Measurements from ENCODE around the gene NUAK1.

Gene NUAK1

GRCh38 chr12:106066726-106067325, 71.9 kb downstream of the NUAK1 start:
- no peak for TF ChIP-seq CTCF (conservative IDR thresholded peaks at IDR 0.05; ENCODE audit: control insufficient read depth, insufficient read depth, low read depth, low read length)
- H3K4me3 ChIP-seq (ENCODE audit: control insufficient read depth, low read depth, low read length), result no peak overlapping the region
- no peak for DNase-seq (ENCODE audit: low read depth)

- H3K4me3 ChIP-seq (ENCODE audit: control insufficient read depth, low read depth, low read length), result no peak overlapping the region
- DNase-seq (ENCODE audit: low read depth), result no peak
- no peak for TF ChIP-seq CTCF (conservative IDR thresholded peaks at IDR 0.05; ENCODE audit: control insufficient read depth, insufficient read depth, low read depth, low read length)
These were observed 72.6 kb downstream of the NUAK1 start for GRCh38 chr12:106066051-106066705.

GRCh38 chr12:106065506-106065905, 73.2 kb downstream of the NUAK1 start:
- no peak for TF ChIP-seq CTCF (conservative IDR thresholded peaks at IDR 0.05; ENCODE audit: control insufficient read depth, insufficient read depth, low read depth, low read length)
- H3K4me3 ChIP-seq (ENCODE audit: control insufficient read depth, low read depth, low read length), result no peak overlapping the region
- no peak for DNase-seq (ENCODE audit: low read depth)

GRCh38 chr12:106064721-106065021, 74.1 kb downstream of the NUAK1 start:
- no peak overlapping the region for H3K4me3 ChIP-seq (ENCODE audit: control insufficient read depth, low read depth, low read length)
- DNase-seq (ENCODE audit: low read depth), result no peak
- no peak for TF ChIP-seq CTCF (conservative IDR thresholded peaks at IDR 0.05; ENCODE audit: control insufficient read depth, insufficient read depth, low read depth, low read length)

DNA sequence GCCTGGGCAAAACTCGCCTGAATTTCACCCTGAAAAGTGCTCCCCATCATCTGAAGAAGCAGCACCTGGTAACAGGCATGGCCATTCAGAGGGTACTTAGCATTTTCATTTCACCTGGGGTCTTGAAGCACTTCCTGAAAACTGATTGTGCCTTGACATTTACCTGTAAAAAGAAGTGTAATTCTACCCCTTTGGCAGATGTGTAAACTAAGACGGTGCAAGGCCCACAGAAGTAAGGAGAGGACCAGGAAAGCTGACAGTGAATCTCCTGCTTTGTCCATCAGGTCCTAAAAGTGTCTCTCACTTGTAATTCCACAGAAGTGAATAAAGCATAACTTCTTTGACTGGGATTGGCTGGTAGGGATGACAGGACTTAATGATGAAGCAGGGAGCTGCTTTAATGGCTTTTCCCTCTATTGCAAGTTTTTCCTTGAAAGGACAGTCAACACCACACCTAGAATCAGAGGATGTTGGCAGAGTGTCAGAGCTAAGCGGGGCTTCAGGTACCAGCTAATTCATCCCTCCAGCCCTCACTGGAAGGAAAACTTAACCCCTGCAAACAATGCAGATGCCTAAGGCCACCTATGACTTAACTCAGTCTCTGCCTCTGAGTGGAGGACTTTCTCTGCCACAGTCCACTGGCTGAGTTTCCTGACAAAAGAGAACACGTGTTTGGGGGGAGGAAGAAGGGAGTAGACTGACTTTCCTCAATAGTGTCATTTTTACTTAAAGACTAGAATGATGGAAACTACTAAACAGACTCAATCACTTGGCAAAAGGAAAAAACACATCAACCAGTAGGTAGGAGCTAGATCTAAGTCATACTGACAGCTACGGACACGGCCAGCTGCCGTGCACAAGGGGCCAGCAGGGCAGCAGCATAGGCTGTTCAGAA, 74.7 kb downstream of the NUAK1 start:
- no peak for TF ChIP-seq CTCF (conservative IDR thresholded peaks at IDR 0.05; ENCODE audit: control insufficient read depth, insufficient read depth, low read depth, low read length)
- H3K4me3 ChIP-seq (ENCODE audit: control insufficient read depth, low read depth, low read length), result no peak overlapping the region
- DNase-seq (ENCODE audit: low read depth), result no peak

GRCh38 chr12:106062693-106063092, 76.1 kb downstream of the NUAK1 start:
- no peak for DNase-seq (ENCODE audit: low read depth)
- TF ChIP-seq CTCF (conservative IDR thresholded peaks at IDR 0.05; ENCODE audit: control insufficient read depth, insufficient read depth, low read depth, low read length), result no peak
- H3K4me3 ChIP-seq (ENCODE audit: control insufficient read depth, low read depth, low read length), result no peak overlapping the region

All from fibroblast of mammary gland (primary cell).